GM18498 (cell line): ENCODE data around the gene DCAF15.
A peak's percentile ranks its signal among the peaks of the same experiment; 100 is the strongest.
"Not testable (repeated sequence)": the region's sequence is repeated elsewhere in the genome, so short reads cannot be mapped to it uniquely, and the experiment has no call there.

Experiments
- ATAC-seq: cut with Tn5 transposase; IDR thresholded peaks from one replicate; pipeline ENCODE4 v1.9.1; 2021; ENCODE audit warnings: mild to moderate bottlenecking, moderate library complexity; ENCODE audit not compliant: unreplicated experiment

Gene DCAF15

GRCh38 chr19:13952154-13952930, at the start of gene DCAF15:
Gene DCAF15 (plus strand): TSS chr19:13952509. CDS start chr19:13952513, 4 bp downstream.
- peak; percentile 97 for ATAC-seq

DNA sequence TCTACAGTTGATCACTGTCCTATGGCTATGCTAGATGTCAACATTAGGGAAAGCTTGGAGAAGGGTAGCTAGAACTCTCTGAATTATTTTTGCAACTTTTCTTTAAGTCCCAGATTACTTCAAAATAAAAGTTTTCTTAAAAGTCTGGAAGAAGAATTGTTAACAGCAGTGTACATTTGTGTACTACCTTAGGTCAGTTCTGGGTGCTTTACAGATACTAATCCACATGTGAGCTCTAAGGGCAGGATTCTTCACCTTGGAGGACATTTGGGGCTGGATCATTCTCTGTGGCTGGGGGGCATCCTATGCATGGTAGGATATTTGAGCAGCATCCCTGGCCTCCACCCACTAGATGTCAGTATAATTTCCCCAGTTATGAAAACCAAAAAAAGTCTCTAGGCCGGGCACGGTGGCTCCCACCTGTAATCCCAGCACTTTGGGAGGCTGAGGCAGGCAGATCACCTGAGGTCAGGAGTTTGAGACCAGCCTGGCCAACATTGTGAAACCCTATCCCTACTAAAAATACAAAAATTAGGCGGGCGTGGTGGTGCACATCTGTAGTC, 49.2 kb upstream of the DCAF15 start:
- no peak for ATAC-seq

- peak; percentile 94 for ATAC-seq
These were observed 46.4 kb upstream of the DCAF15 start, which contains the start of the genes BRME1 and CC2D1A for GRCh38 chr19:13905634-13906520. Gene BRME1 (minus strand): TSS chr19:13906117. CDS start chr19:13904892, 1,225 bp downstream. Gene CC2D1A (plus strand): TSS chr19:13906201. CDS start chr19:13906442, 241 bp downstream.

- ATAC-seq, result peak; percentile 4
These were observed 45.8 kb upstream of the DCAF15 start for GRCh38 chr19:13906521-13906904.

DNA sequence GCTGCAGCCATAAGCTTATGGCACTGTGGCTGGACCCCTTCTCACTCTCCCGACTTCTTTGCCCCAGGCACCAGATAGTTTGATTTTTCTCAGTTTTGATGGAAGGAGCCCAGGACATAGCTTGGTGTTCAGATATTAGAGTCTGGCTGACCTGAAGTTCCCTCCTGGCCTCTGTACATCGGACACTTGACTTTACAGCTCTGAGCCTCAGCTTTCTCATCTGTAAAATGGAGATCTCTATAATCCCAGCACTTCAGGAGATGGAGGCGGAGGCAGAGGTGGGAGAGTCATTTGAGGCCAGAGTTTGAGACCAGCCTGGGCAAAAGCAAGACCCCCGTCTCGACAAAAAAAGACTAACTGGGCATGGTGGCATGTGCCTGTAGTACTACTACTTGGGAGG, 45.4 kb upstream of the DCAF15 start:
- ATAC-seq, result no peak

DNA sequence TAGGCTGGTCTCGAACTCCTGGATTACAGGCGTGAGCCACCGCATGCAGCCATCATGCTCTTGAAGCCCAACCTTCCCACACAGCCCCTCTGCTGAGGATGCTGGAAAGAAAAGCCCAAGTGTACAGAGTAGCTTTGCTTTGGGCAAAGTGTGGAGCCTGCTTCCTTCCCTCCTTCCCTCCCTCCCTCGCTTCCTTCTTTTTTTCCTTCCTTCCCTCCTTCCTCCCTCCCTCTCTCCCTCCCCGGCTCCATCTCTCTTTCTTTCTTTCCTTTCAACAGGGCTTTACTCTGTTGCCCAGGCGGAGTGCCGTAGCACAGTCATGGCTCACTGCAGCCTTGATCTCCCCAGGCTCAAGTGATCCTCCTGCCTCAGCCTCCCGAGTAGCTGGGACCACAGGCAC, 43.6 kb upstream of the DCAF15 start:
- no peak for ATAC-seq

DNA sequence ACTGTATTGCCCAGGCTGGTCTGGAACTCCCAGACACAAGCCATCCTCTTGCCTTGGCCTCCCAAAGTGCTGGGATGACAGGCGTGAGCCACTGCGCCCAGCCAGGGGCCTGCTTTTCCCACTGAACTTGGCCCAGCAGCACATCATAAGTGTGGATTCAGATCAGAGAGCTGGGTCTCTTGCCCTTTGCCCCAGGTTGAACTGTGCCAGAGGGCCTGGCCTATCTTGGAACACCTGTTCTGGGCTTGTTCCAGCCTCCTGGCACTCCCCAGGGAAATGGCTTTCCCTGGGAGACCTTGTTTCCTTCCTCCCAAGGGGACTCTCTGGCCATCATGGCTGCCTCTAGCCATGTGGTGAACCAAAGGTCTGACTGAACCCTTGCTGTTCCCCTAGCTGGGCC, 42.9 kb upstream of the DCAF15 start:
- no peak for ATAC-seq

DNA sequence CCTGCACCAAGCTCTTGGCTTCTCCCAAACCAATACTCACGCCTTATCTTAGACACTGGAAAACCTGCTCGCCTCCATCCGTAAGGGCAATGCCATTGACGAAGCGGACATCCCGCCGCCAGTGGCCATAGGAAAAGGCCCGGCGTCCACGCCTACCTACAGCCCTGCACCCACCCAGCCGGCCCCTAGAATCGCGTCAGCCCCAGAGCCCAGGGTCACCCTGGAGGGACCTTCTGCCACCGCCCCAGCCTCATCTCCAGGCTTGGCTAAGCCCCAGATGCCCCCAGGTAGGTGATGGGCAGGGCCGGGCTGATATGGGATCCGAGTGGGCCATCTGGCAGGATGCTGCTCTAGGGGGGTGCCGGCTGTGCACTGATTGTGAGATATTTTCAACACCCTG, 39.0 kb upstream of the DCAF15 start:
- no peak for ATAC-seq

DNA sequence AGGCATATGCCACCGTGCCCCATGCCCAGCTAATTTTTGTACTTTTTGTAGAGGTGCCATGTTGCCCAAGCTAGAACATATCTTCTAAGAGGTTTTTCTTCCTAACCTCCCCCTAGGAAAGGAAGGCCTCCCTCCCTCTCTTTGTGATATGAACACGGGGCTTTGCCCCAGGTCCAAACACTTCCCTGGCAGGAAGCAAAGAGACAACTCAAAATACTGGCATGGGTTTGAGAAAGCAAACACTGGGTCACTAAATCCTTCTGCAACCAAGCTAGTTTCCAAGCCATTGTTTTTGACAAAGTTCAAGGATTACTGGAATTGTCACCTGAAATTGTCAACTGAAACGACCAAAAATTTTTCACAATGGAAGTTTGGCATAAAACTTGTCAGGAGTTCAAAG, 37.5 kb upstream of the DCAF15 start:
- ATAC-seq, result no peak

DNA sequence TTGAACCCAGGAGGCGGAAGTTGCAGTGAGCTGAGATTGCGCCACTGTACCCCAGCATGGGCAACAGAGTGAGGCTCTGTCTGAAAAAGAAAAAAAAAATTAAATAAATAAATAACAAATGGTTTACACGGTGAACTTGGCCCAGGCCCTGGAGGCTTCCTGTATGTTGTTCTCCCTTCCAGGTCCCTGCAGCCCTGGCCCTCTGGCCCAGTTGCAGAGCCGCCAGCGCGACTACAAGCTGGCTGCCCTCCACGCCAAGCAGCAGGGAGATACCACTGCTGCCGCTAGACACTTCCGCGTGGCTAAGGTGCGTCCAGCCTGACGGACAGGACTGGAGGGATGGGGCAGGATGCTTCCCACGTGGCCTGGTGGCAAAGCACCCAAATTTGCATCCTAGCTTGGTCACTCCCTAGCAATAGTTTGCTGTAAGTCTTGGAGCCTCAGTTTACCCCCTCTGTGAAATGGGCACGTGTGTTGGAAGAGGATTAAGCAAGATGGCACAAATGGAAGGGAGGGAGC, 34.4 kb upstream of the DCAF15 start:
- ATAC-seq, result no peak

- no peak for ATAC-seq
These were observed 33.4 kb upstream of the DCAF15 start for GRCh38 chr19:13918726-13919411.

GRCh38 chr19:13920524-13920923, 31.8 kb upstream of the DCAF15 start:
- no peak for ATAC-seq

GRCh38 chr19:13920940-13921747, 31.2 kb upstream of the DCAF15 start:
- ATAC-seq, result no peak

DNA sequence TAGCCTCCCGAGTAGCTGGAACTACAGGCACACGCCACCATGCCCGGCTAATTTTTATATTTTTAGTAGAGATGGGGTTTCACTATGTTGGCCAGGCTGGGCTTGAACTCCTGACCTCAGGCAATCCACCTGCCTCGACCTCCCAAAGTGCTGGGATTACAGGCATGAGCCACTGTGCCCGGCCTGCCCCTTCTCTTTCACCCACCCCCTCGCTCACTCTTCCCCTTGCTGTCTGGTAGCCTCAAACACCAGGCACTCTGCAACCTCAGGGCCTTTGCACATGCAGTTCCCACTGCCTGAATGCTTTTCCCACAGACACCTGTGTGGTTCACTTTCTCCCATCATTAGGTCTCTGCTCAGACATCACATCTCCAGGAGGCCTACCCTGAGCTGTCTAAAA, 30.2 kb upstream of the DCAF15 start:
- not testable (repeated sequence) for ATAC-seq

DNA sequence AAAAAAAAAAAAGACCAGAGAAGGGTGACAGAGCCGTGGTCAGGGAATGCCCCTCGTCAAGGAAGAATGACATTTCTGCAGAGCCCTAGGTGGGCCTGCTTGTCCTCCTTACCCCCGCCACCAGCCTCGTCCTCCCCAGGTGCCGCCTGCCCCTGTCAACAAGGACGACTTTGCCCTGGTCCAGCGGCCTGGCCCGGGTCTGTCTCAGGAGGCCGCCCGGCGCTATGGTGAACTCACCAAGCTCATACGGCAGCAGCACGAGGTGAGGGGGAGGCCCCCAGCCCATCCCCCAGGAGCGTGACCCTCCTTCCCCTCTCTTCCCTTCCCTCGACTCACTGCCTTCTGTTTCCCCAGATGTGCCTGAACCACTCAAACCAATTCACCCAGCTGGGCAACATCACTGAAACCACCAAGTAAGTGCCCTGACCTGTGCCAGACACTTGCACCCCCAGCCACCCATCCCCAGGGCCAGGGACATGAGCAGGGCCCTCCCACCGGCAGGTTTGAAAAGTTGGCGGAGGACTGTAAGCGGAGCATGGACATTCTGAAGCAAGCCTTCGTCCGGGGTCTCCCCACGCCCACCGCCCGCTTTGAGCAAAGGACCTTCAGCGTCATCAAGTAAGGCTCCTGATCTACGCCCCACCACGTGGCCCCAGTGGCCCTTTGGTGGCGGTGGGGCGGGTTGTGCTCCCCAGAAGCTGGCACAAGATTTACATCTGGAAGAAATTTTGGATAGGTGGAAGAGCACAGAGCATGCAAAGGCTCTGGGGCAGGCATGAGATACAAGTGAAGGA, 28.9 kb upstream of the DCAF15 start:
- no peak for ATAC-seq

DNA sequence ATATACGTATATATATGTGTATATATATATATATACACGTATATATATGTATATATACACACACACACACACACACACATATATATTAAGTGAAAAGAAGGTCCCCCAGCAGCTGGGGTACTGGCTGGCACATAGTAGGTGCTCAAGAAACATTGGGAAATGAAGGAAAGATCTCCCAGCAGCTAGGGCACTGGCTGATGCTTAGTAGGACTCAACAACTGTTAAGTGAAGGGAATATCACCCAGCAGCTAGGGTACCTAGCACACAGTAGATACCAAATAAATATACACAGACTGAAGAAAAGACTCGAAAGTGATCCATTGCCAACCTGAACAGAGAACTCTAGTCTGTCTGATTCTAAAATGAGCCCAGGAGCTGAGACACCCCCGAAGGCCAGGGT, 26.3 kb upstream of the DCAF15 start:
- no peak for ATAC-seq

- no peak for ATAC-seq
These were observed 25.6 kb upstream of the DCAF15 start for GRCh38 chr19:13926715-13927114.

DNA sequence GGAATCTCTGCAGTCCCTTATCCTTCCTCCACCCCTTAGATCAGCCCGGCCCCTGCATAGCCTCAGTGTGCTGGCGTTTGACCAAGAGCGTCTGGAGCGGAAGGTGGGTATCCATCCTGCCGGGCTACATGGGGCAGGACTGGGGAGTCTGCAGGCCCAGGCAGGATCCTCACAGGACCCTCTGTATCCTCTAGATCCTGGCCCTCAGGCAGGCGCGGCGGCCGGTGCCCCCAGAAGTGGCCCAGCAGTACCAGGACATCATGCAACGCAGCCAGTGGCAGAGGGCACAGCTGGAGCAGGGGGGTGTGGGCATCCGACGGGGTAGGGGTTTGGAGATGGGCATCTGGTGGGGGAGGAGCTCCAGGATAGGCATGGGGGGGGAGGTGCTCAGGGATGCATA, 23.0 kb upstream of the DCAF15 start:
- ATAC-seq, result no peak

- ATAC-seq, result no peak
These were observed 22.4 kb upstream of the DCAF15 start for GRCh38 chr19:13929956-13930355.
